ENCODE measurements around the gene CDC27. TPM values are rescaled to one million over a fixed set of nuclear protein-coding genes. Genes with fewer than 3 reads are reported as not detected.

Gene CDC27
- total RNA-seq, 1 experiment from 2014 or later = 95.9 TPM

- no peak for TF ChIP-seq EZH2 (IDR thresholded peaks at IDR 0.05; ENCODE audit: borderline replicate concordance, low read depth, low read length, poor library complexity, severe bottlenecking)
- TF ChIP-seq, protein P1, sequence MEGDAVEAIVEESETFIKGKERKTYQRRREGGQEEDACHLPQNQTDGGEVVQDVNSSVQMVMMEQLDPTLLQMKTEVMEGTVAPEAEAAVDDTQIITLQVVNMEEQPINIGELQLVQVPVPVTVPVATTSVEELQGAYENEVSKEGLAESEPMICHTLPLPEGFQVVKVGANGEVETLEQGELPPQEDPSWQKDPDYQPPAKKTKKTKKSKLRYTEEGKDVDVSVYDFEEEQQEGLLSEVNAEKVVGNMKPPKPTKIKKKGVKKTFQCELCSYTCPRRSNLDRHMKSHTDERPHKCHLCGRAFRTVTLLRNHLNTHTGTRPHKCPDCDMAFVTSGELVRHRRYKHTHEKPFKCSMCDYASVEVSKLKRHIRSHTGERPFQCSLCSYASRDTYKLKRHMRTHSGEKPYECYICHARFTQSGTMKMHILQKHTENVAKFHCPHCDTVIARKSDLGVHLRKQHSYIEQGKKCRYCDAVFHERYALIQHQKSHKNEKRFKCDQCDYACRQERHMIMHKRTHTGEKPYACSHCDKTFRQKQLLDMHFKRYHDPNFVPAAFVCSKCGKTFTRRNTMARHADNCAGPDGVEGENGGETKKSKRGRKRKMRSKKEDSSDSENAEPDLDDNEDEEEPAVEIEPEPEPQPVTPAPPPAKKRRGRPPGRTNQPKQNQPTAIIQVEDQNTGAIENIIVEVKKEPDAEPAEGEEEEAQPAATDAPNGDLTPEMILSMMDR (conservative IDR thresholded peaks at IDR 0.05; ENCODE audit: low read depth, low read length) = no peak
- H3K27me3 ChIP-seq (replicated peaks; ENCODE audit: insufficient read depth, low read depth, low read length, poor library complexity) = no peaks in the 10 kb centered on the region
- no peak overlapping the region for H3K27ac ChIP-seq (ENCODE audit: low read depth, low read length, poor library complexity, severe bottlenecking)
- no peaks in the 10 kb centered on the region for H3K9me3 ChIP-seq (ENCODE audit: low read depth, low read length, poor library complexity, severe bottlenecking)
- H3K36me3 ChIP-seq (ENCODE audit: insufficient read depth, low read length, poor library complexity, severe bottlenecking) = no peaks in the 10 kb centered on the region
- intact Hi-C loops (cut with micrococcal nuclease; ENCODE audit: unreplicated experiment) = no loop called here
- BruUV-seq (replicated peaks) = no TSS peak
- no peak overlapping the region for H3K4me3 ChIP-seq (ENCODE audit: low read depth, low read length, poor library complexity, severe bottlenecking)
- ChIA-PET POLR2A (ENCODE audit: low non-redundant PET) (no interaction called here), CTCF (no interaction called here)
- DNase-seq (ENCODE audit: low spot score) = no peak
- no peaks in the 10 kb centered on the region for H3K4me1 ChIP-seq (ENCODE audit: insufficient read depth, low read length, poor library complexity, severe bottlenecking)
Observed at GRCh38 chr17:47200325-47200664, 11.2 kb upstream of the CDC27 start.

DNA sequence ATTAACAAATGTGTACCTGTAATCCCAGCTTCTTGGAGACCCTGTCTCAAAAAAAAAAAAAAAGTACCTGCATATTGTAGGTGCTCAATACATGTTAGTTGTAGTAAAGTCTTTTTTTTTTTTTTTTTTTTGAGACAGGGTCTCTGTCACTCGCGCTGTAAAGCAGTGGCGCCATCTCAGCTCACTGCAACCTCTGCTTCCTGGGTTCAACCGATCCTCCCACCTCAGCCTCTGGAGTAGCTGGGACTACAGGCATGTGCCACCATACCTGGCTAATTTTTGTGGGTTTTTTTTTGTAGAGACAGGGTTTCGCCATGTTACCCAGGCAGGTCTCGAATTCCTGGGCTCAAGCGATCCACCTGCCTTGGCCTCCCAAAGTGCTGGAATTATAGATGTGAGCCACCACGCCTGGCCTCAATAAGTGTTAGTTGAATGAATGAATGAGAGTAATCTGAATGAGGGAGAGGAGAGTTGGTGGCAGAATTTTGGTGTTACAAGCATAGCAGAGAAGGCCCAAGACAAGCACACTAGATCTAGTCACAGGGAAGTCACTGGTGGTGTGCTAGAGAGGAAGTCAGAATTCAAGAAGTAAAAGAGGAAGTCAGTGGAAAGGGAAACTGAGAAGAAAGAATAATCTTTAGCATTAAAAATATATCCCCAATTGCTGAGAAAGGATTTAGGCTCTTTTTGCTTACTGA lies 10.7 kb upstream of the CDC27 start:
- TF ChIP-seq, protein P1 (conservative IDR thresholded peaks at IDR 0.05; ENCODE audit: low read depth, low read length) = no peak
- TF ChIP-seq EZH2 (IDR thresholded peaks at IDR 0.05; ENCODE audit: borderline replicate concordance, low read depth, low read length, poor library complexity, severe bottlenecking) = no peak
- BruUV-seq (replicated peaks) = no TSS peak
- Histone ChIP-seq H3K27ac (ENCODE audit: low read depth, low read length, poor library complexity, severe bottlenecking) (no peak overlapping the region), H3K4me3 (ENCODE audit: low read depth, low read length, poor library complexity, severe bottlenecking) (no peak overlapping the region), H3K4me1 (ENCODE audit: insufficient read depth, low read length, poor library complexity, severe bottlenecking) (no peaks in the 10 kb centered on the region), H3K27me3 (replicated peaks; ENCODE audit: insufficient read depth, low read depth, low read length, poor library complexity) (no peaks in the 10 kb centered on the region), H3K36me3 (ENCODE audit: insufficient read depth, low read length, poor library complexity, severe bottlenecking) (no peaks in the 10 kb centered on the region), H3K9me3 (ENCODE audit: low read depth, low read length, poor library complexity, severe bottlenecking) (no peaks in the 10 kb centered on the region)
- intact Hi-C loops (cut with micrococcal nuclease; ENCODE audit: unreplicated experiment) = no loop called here
- no peak for DNase-seq (ENCODE audit: low spot score)
- CTCF ChIA-PET = no interaction called here
- POLR2A ChIA-PET (ENCODE audit: low non-redundant PET) = no interaction called here

GRCh38 chr17:47197821-47198220 lies 8.7 kb upstream of the CDC27 start:
- Histone ChIP-seq H3K36me3 (ENCODE audit: insufficient read depth, low read length, poor library complexity, severe bottlenecking) (no peaks in the 10 kb centered on the region), H3K27ac (ENCODE audit: low read depth, low read length, poor library complexity, severe bottlenecking) (no peak overlapping the region), H3K27me3 (replicated peaks; ENCODE audit: insufficient read depth, low read depth, low read length, poor library complexity) (no peaks in the 10 kb centered on the region), H3K4me1 (ENCODE audit: insufficient read depth, low read length, poor library complexity, severe bottlenecking) (no peaks in the 10 kb centered on the region), H3K9me3 (ENCODE audit: low read depth, low read length, poor library complexity, severe bottlenecking) (no peaks in the 10 kb centered on the region), H3K4me3 (ENCODE audit: low read depth, low read length, poor library complexity, severe bottlenecking) (no peak overlapping the region)
- ChIA-PET CTCF (no interaction called here), POLR2A (ENCODE audit: low non-redundant PET) (interaction anchor here (0.5 kb wide), 1 partner anchor 124 kb away, joined by 3 read pairs; no protein-coding TSS in a partner anchor)
- BruUV-seq (replicated peaks) = no TSS peak
- no peak for DNase-seq (ENCODE audit: low spot score)
- no peak for TF ChIP-seq EZH2 (IDR thresholded peaks at IDR 0.05; ENCODE audit: borderline replicate concordance, low read depth, low read length, poor library complexity, severe bottlenecking)
- intact Hi-C loops (cut with micrococcal nuclease; ENCODE audit: unreplicated experiment) = no loop called here

DNA sequence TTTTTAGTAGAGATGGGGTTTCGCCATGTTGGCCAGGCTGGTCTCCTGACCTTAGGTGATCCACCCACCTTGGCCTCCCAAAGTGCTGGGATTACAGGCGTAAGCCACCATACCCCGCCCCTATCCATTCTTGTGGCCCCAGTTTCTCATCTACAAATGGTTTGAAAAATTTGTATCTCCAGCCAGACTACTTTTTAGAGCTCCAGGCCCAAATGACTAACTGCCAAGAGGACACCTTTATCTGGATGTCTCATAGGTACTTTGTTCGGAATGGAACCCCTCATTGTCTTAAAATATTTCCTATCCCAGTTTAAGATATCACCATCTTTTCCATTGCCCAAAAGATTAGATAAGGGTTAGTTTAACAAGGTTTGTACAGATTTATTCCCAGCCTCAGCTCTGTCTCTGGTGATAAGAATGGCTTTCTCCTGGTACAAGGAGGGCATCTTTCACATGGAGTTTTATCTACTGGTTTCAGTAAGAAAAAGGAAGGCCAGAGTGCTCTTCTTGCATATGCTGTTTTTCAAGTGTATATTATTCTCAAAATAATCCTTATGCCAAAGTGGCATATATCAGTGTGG lies 4.9 kb upstream of the CDC27 start:
- intact Hi-C loops (cut with micrococcal nuclease; ENCODE audit: unreplicated experiment) = no loop called here
- Histone ChIP-seq H3K27ac (ENCODE audit: low read depth, low read length, poor library complexity, severe bottlenecking) (no peak overlapping the region), H3K36me3 (ENCODE audit: insufficient read depth, low read length, poor library complexity, severe bottlenecking) (no peaks in the 10 kb centered on the region), H3K9me3 (ENCODE audit: low read depth, low read length, poor library complexity, severe bottlenecking) (no peaks in the 10 kb centered on the region), H3K4me3 (ENCODE audit: low read depth, low read length, poor library complexity, severe bottlenecking) (no peak overlapping the region), H3K4me1 (ENCODE audit: insufficient read depth, low read length, poor library complexity, severe bottlenecking) (no peaks in the 10 kb centered on the region), H3K27me3 (replicated peaks; ENCODE audit: insufficient read depth, low read depth, low read length, poor library complexity) (no peaks in the 10 kb centered on the region)
- BruUV-seq (replicated peaks) = no TSS peak
- CTCF ChIA-PET = no interaction called here
- POLR2A ChIA-PET (ENCODE audit: low non-redundant PET) = no interaction called here
- TF ChIP-seq, protein P1 (conservative IDR thresholded peaks at IDR 0.05; ENCODE audit: low read depth, low read length) = no peak
- TF ChIP-seq EZH2 (IDR thresholded peaks at IDR 0.05; ENCODE audit: borderline replicate concordance, low read depth, low read length, poor library complexity, severe bottlenecking) = no peak
- DNase-seq (ENCODE audit: low spot score) = no peak
